Testis (tissue), 3 donors: ENCODE measurements around the gene PIP4P1. TPM values are rescaled to one million over a fixed set of nuclear protein-coding genes. Genes with fewer than 3 reads are reported as not detected.

ENCODE experiments used
- DNase-seq: peaks from one replicate; pipeline ENCODE4 v3.0.0-alpha.2; 2019
- H3K27ac ChIP-seq, 2 donors: fragments of 200-600 bp; sonication (generic); one replicate each; pipeline ENCODE4 v1.5.1; 2019
- H3K27me3 ChIP-seq: fragments of 200-600 bp; sonication (generic); one replicate; pipeline ENCODE4 v1.5.1; 2019
- H3K36me3 ChIP-seq: fragments of 200-600 bp; sonication (generic); one replicate; pipeline ENCODE4 v1.5.1; 2017; ENCODE audit warnings: low read depth; ENCODE audit errors: missing control alignments
- H3K4me1 ChIP-seq: fragments of 200-600 bp; sonication (generic); one replicate; pipeline ENCODE4 v1.5.1; 2019
- H3K4me3 ChIP-seq, 2 donors: fragments of 200-600 bp; sonication (generic); one replicate each; pipeline ENCODE4 v1.5.1; 2017 to 2019
- H3K9me3 ChIP-seq: fragments of 200-600 bp; sonication (generic); one replicate; pipeline ENCODE4 v1.5.1; 2017
- CTCF ChIP-seq, 3 experiments: fragments of 450-650 bp in 2 of 3; fragments of 200-600 bp in 1 of 3; sonication (generic) in 1 of 3; IDR thresholded peaks; one replicate each; pipeline ENCODE4 v1.5.1; 2016 to 2019; ENCODE audit warnings: antibody characterized with exemption in 3 of 3, mild to moderate bottlenecking in 2 of 3, moderate library complexity in 1 of 3
- POLR2A ChIP-seq: fragments of 450-650 bp; IDR thresholded peaks from one replicate; pipeline ENCODE4 v1.6.1; 2017; ENCODE audit warnings: antibody characterized with exemption, mild to moderate bottlenecking, moderate library complexity
- WGBS, 2 donors: methylation state at CpG; one replicate each; pipeline ENCODE4 v1.1.5; 2018; 5-methylcytosine and 5-hydroxymethylcytosine counted together
- intact Hi-C: fragments of 100-400 bp; cut with DNase I; formaldehyde crosslinking; loops from one replicate; pipeline ENCODE4 v1.15.1; 2023; ENCODE audit warnings: low total_unique reads
- polyA plus RNA-seq: library from polyadenylated mRNA; stranded (reverse); fragments of 350-450 nt; fragmentation: Illumina TruSeq; extraction: RNeasy Lipid Tissue Mini Kit (QIAGEN cat#74804); gene quantifications from one replicate; pipeline ENCODE4 v1.2.3, GENCODE V29; 2014; ENCODE audit warnings: low read depth, low replicate concordance; ENCODE audit not compliant: insufficient read depth
- total RNA-seq, 2 donors: library from RNA; depleted of rRNA; stranded (reverse); fragments of >200 nt; gene quantifications; one replicate each; pipeline ENCODE4 v1.2.3, GENCODE V29; 2016

The PIP4P1 gene
- total and polyA plus RNA-seq, 3 donors from 2014 or later: 33.4 to 50.8 (median 38.8) TPM

GRCh38 chr14:20501346-20501745, 40.1 kb upstream of the PIP4P1 start:
- H3K27me3 ChIP-seq: no peaks in the 10 kb centered on the region
- DNase-seq: no peak
- no peaks in the 10 kb centered on the region for H3K9me3 ChIP-seq
- no peaks in the 10 kb centered on the region for H3K4me1 ChIP-seq
- H3K36me3 ChIP-seq: no peaks in the 10 kb centered on the region
- intact Hi-C loops: no loop called here
- H3K4me3 ChIP-seq: no peak overlapping the region
- TF ChIP-seq POLR2A: no peak
- no peak for TF ChIP-seq CTCF (IDR thresholded peaks at IDR 0.05)
- H3K27ac ChIP-seq: no peak overlapping the region
- WGBS, 2 donors: 93 to 97% methylated on average over 2 of the region's 2 CpGs

GRCh38 chr14:20499881-20500280, 38.6 kb upstream of the PIP4P1 start:
- WGBS, 2 donors: 87 to 91% methylated on average over 5 of the region's 5 CpGs
- TF ChIP-seq CTCF (IDR thresholded peaks at IDR 0.05) (no peak), POLR2A (no peak)

GRCh38 chr14:20499108-20499507, 37.9 kb upstream of the PIP4P1 start:
- TF ChIP-seq POLR2A: no peak
- TF ChIP-seq CTCF (IDR thresholded peaks at IDR 0.05): no peak
- no peaks in the 10 kb centered on the region for H3K9me3 ChIP-seq
- H3K4me3 ChIP-seq: no peak overlapping the region
- no peak overlapping the region for H3K27ac ChIP-seq
- H3K27me3 ChIP-seq: no peaks in the 10 kb centered on the region
- H3K4me1 ChIP-seq: no peaks in the 10 kb centered on the region
- WGBS, 2 donors: 63 to 78% methylated on average over 4 of the region's 4 CpGs
- no peaks in the 10 kb centered on the region for H3K36me3 ChIP-seq
- DNase-seq: no peak
- intact Hi-C loops: no loop called here

More at GRCh38 chr14:20499881-20500280, 38.6 kb upstream of the PIP4P1 start:
- intact Hi-C loops: no loop called here
- no peaks in the 10 kb centered on the region for H3K36me3 ChIP-seq
- no peaks in the 10 kb centered on the region for H3K27me3 ChIP-seq
- no peaks in the 10 kb centered on the region for H3K9me3 ChIP-seq
- DNase-seq: no peak
- no peak overlapping the region for H3K27ac ChIP-seq
- no peak overlapping the region for H3K4me3 ChIP-seq
- H3K4me1 ChIP-seq: no peaks in the 10 kb centered on the region

- TF ChIP-seq POLR2A (no peak), CTCF (IDR thresholded peaks at IDR 0.05) (no peak)
- Histone ChIP-seq H3K27ac (no peak overlapping the region), H3K27me3 (no peaks in the 10 kb centered on the region), H3K9me3 (no peaks in the 10 kb centered on the region), H3K4me3 (no peak overlapping the region), H3K36me3 (no peaks in the 10 kb centered on the region), H3K4me1 (no peaks in the 10 kb centered on the region)
- no peak for DNase-seq
- 82 to 87% methylated on average over 2 of the region's 2 CpGs for WGBS, 2 donors
- intact Hi-C loops: no loop called here
These were observed 37.4 kb upstream of the PIP4P1 start for GRCh38 chr14:20498622-20499021.

GRCh38 chr14:20494935-20495766, 33.9 kb upstream of the PIP4P1 start:
- 81% methylated on average over 8 of the region's 8 CpGs for WGBS, 2 donors
- no peak overlapping the region for H3K4me3 ChIP-seq
- intact Hi-C loops: no loop called here
- H3K36me3 ChIP-seq: no peaks in the 10 kb centered on the region
- TF ChIP-seq CTCF (IDR thresholded peaks at IDR 0.05) (no peak), POLR2A (no peak)
- no peak overlapping the region for H3K27ac ChIP-seq
- H3K4me1 ChIP-seq: no peaks in the 10 kb centered on the region
- H3K27me3 ChIP-seq: no peaks in the 10 kb centered on the region
- DNase-seq: no peak
- no peaks in the 10 kb centered on the region for H3K9me3 ChIP-seq
